ENCODE results near the gene TRIM46.

The TRIM46 gene

GRCh38 chr1:155179112-155180031, 5.7 kb downstream of the TRIM46 start:
- DNase-seq (ENCODE audit: low read depth): no peak
- no peak overlapping the region for H3K4me3 ChIP-seq (ENCODE audit: low read depth, low read length)
- no peak for TF ChIP-seq CTCF (IDR thresholded peaks at IDR 0.05; ENCODE audit: low read depth, low read length, missing control alignments)

- TF ChIP-seq CTCF (IDR thresholded peaks at IDR 0.05; ENCODE audit: low read depth, low read length, missing control alignments): no peak
- H3K4me3 ChIP-seq (ENCODE audit: low read depth, low read length): no peak overlapping the region
- no peak for DNase-seq (ENCODE audit: low read depth)
Observed at GRCh38 chr1:155181371-155182051, 7.9 kb downstream of the TRIM46 start.

- TF ChIP-seq CTCF (IDR thresholded peaks at IDR 0.05; ENCODE audit: low read depth, low read length, missing control alignments): no peak
- no peak for DNase-seq (ENCODE audit: low read depth)
Observed at GRCh38 chr1:155182052-155182550, 8.5 kb downstream of the TRIM46 start.

GRCh38 chr1:155183775-155184221, 10.1 kb downstream of the TRIM46 start:
- TF ChIP-seq CTCF (IDR thresholded peaks at IDR 0.05; ENCODE audit: low read depth, low read length, missing control alignments): no peak
- DNase-seq (ENCODE audit: low read depth): no peak
- no peak overlapping the region for H3K4me3 ChIP-seq (ENCODE audit: low read depth, low read length)

More at GRCh38 chr1:155182052-155182550, 8.5 kb downstream of the TRIM46 start:
- no peak overlapping the region for H3K4me3 ChIP-seq (ENCODE audit: low read depth, low read length)

GRCh38 chr1:155184351-155184811, 10.7 kb downstream of the TRIM46 start:
- H3K4me3 ChIP-seq (ENCODE audit: low read depth, low read length): no peak overlapping the region
- no peak for DNase-seq (ENCODE audit: low read depth)
- TF ChIP-seq CTCF (IDR thresholded peaks at IDR 0.05; ENCODE audit: low read depth, low read length, missing control alignments): no peak

- peak; percentile 45 for TF ChIP-seq CTCF (IDR thresholded peaks at IDR 0.05; ENCODE audit: low read depth, low read length, missing control alignments)
- DNase-seq (ENCODE audit: low read depth): no peak
- no peak overlapping the region for H3K4me3 ChIP-seq (ENCODE audit: low read depth, low read length)
Observed at GRCh38 chr1:155184835-155185782, 11.5 kb downstream of the TRIM46 start.
